ENCODE results near the gene SLC22A7.

Gene SLC22A7

GRCh38 chr6:43273707-43274106, 24.4 kb upstream of the SLC22A7 start:
- Histone ChIP-seq H3K27me3 (ENCODE audit: insufficient read depth, low read length, poor library complexity, severe bottlenecking) (no peaks in the 10 kb centered on the region), H3K4me3 (ENCODE audit: low read length, poor library complexity, severe bottlenecking) (no peak overlapping the region)

GRCh38 chr6:43274127-43274915, 23.7 kb upstream of the SLC22A7 start:
- no peaks in the 10 kb centered on the region for H3K27me3 ChIP-seq (ENCODE audit: insufficient read depth, low read length, poor library complexity, severe bottlenecking)
- H3K9me2 ChIP-seq (replicated peaks; ENCODE audit: low read depth, low read length): no peaks in the 10 kb centered on the region
- no peaks in the 10 kb centered on the region for H3F3A ChIP-seq (ENCODE audit: low read depth)
- H3K36me3 ChIP-seq (ENCODE audit: insufficient read depth, low read length): no peaks in the 10 kb centered on the region
- no peak overlapping the region for H3K4me2 ChIP-seq (ENCODE audit: low read depth, low read length, poor library complexity, severe bottlenecking)
- no peak overlapping the region for H2AFZ ChIP-seq (ENCODE audit: low read length)
- H3K4me1 ChIP-seq (ENCODE audit: insufficient read depth, low read length, poor library complexity, severe bottlenecking): no peaks in the 10 kb centered on the region
- H3K79me2 ChIP-seq (ENCODE audit: insufficient read depth, low read length): no peaks in the 10 kb centered on the region
- no peak overlapping the region for H3K9ac ChIP-seq (ENCODE audit: low read depth, low read length, poor library complexity, severe bottlenecking)
- TF ChIP-seq CTCF (conservative IDR thresholded peaks at IDR 0.05; ENCODE audit: low read length): no peak
- no peak for TF ChIP-seq EZH2phosphoT487 (IDR thresholded peaks at IDR 0.05; ENCODE audit: borderline replicate concordance)
- no peaks in the 10 kb centered on the region for H3K9me3 ChIP-seq (ENCODE audit: insufficient read depth, low read depth, low read length)
- H4K20me1 ChIP-seq (ENCODE audit: insufficient read depth, low read length, poor library complexity, severe bottlenecking): no peaks in the 10 kb centered on the region
- no peak overlapping the region for H3K4me3 ChIP-seq (ENCODE audit: low read length, poor library complexity, severe bottlenecking)

More at GRCh38 chr6:43273707-43274106, 24.4 kb upstream of the SLC22A7 start:
- H2AFZ ChIP-seq (ENCODE audit: low read length): no peak overlapping the region
- no peak overlapping the region for H3K4me2 ChIP-seq (ENCODE audit: low read depth, low read length, poor library complexity, severe bottlenecking)
- no peaks in the 10 kb centered on the region for H3K9me2 ChIP-seq (replicated peaks; ENCODE audit: low read depth, low read length)
- H3K79me2 ChIP-seq (ENCODE audit: insufficient read depth, low read length): no peaks in the 10 kb centered on the region
- H3K36me3 ChIP-seq (ENCODE audit: insufficient read depth, low read length): no peaks in the 10 kb centered on the region
- H3K4me1 ChIP-seq (ENCODE audit: insufficient read depth, low read length, poor library complexity, severe bottlenecking): no peaks in the 10 kb centered on the region
- no peaks in the 10 kb centered on the region for H3F3A ChIP-seq (ENCODE audit: low read depth)
- no peak overlapping the region for H3K9ac ChIP-seq (ENCODE audit: low read depth, low read length, poor library complexity, severe bottlenecking)
- TF ChIP-seq CTCF (conservative IDR thresholded peaks at IDR 0.05; ENCODE audit: low read length): no peak
- no peak for TF ChIP-seq EZH2phosphoT487 (IDR thresholded peaks at IDR 0.05; ENCODE audit: borderline replicate concordance)
- H3K9me3 ChIP-seq (ENCODE audit: insufficient read depth, low read depth, low read length): no peaks in the 10 kb centered on the region
- H4K20me1 ChIP-seq (ENCODE audit: insufficient read depth, low read length, poor library complexity, severe bottlenecking): no peaks in the 10 kb centered on the region

GRCh38 chr6:43274916-43275597, 23.0 kb upstream of the SLC22A7 start:
- Histone ChIP-seq H3K79me2 (ENCODE audit: insufficient read depth, low read length) (no peaks in the 10 kb centered on the region), H3K9me2 (replicated peaks; ENCODE audit: low read depth, low read length) (no peaks in the 10 kb centered on the region), H3K36me3 (ENCODE audit: insufficient read depth, low read length) (no peaks in the 10 kb centered on the region), H3K9ac (ENCODE audit: low read depth, low read length, poor library complexity, severe bottlenecking) (no peak overlapping the region), H4K20me1 (ENCODE audit: insufficient read depth, low read length, poor library complexity, severe bottlenecking) (no peaks in the 10 kb centered on the region), H3F3A (ENCODE audit: low read depth) (no peaks in the 10 kb centered on the region), H3K4me1 (ENCODE audit: insufficient read depth, low read length, poor library complexity, severe bottlenecking) (no peaks in the 10 kb centered on the region), H3K27me3 (ENCODE audit: insufficient read depth, low read length, poor library complexity, severe bottlenecking) (no peaks in the 10 kb centered on the region), H3K4me3 (ENCODE audit: low read length, poor library complexity, severe bottlenecking) (no peak overlapping the region), H3K9me3 (ENCODE audit: insufficient read depth, low read depth, low read length) (no peaks in the 10 kb centered on the region), H2AFZ (ENCODE audit: low read length) (no peak overlapping the region), H3K4me2 (ENCODE audit: low read depth, low read length, poor library complexity, severe bottlenecking) (no peak overlapping the region)
- TF ChIP-seq EZH2phosphoT487 (IDR thresholded peaks at IDR 0.05; ENCODE audit: borderline replicate concordance) (no peak), CTCF (conservative IDR thresholded peaks at IDR 0.05; ENCODE audit: low read length) (no peak)
